ENCODE data around the gene CCNC.
A peak's percentile ranks its signal among the peaks of the same experiment; 100 is the strongest.

The CCNC gene

DNA sequence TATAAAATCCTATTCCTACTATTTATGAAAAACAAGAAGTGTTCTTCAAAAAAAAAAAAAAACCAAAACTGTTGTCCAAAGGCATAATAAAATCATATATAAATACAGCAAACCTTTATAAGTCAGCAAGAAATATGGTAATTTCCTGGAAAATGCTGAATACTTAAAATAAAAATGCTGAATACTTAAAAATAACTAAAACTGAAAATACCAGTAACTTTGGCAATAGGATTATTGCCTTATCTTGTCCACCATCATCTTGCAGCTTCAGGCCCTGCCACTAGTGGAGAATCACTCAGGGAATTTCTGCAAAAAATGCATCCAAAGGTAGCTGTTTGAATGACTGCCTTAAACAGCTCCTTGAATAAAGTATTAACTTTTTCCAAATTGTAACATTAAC, 24.5 kb downstream of the CCNC start:
- no peak for DNase-seq

DNA sequence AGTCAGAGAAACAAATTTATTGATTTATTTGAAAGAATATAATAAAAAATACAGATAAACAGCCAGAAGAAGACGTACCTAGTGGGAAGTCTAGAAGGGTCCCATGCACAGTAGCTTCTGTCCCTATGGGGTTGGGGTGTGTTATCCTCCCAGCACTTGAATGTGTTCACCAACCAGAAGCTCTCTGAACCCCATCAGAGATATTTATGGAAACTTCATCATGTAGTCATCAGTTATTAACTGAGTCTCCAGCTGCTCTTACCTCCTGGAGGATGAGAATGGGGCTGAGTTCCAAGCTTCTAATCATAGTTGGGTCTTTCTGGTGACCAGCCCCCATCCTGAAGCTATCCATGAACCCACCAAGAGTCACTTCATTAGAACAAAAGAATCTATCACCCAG, 37.8 kb downstream of the CCNC start:
- no peak for DNase-seq

DNA sequence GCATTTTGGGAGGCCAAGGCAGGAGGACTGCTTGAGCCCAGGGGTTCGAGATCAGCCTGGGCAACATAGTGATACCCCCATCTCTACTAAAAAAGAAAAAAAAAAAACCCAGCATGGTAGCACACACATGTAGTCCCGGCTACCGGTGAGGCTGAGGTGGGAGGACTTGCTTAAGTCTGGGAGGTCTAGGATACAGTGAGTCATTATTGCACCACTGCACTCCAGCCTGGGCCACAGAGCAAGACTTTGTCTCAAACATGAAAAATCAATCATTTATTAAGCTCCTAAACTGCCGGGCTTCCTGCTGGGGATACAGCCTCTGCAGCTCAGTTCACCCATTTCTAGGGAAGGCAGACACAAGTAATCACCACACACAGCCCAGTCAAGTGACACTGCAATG, 45.9 kb downstream of the CCNC start:
- DNase-seq, result no peak

DNA sequence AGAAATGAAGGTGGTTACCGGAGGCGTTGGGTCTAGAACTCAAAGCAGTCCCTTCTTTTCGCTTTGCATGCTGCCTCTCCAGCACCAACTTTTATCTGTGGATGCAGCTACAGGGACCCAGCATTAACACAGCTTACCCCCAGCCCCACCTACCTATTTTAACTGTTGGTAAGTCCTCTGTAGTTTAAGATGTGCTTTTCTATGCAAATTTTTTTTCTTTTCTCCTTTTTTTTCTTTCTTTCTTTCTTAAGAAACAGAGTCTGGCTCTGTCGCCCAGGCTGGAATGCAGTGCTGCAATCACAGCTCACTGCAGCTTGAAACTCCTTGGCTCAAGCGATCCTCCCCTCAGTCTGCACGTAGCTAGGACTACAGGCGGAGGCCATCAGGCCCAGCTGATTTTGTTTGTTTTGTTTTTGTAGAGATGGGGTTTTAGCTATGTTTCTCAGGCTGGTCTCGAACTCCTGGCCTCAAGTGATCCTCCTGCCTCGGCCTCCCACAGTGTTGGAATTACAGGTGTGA, 46.8 kb downstream of the CCNC start:
- no peak for DNase-seq

DNA sequence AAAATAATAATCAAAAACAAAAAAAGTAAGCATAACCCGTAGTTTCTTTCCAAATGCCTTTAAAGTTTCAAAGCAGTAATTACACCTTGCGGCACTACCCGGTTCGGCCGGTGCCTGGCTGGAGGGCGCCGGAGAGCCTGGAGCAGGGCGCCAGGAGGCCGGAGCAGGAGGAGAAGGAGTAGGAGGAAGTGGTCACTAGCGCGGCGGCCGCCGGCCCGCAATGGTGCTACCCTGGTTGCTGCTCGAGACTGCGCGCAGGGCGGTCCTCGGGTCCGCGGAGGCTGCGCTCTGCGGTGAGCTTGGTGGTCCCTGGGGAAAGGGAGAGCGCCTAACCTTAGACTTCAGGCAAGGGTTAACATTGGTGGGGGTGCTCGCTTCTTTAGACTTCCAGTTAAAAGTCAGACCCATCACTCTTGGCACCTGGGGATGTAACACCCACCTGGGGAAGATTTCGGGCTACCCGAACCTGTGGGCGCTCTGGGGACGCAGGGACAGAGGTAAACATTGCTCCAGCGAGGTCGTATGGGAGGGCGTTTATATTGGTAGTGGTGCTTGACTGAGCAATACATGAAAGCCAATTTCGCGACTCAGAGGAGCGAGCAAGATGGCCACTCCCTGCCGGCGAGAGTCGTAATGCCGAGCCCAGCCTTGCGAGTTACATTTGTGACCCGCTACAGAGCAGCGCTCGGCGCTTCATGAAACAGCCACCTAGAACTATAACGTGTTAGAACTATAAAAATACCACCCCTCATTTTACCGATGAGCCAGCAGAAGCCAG, 47.4 kb downstream of the CCNC start:
- DNase-seq, result peak; percentile 76

DNA sequence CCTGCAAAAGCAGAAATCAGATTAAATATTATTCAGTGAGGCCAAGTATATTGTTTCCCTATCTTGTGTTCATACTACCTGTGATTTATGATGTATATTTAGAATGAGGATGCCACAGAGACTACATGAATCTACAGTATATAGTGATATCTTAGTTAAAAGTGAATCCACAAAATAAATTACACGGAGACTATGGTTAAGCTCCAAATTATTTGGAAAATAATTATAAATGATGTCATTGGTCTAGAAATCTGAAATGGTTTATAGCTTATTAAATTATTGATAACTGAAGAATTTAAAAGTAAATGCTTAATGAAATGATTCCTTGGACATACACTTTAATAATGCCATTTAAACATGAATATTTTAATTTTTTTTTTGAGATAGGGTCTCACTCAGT, 49.0 kb downstream of the CCNC start:
- no peak for DNase-seq

DNA sequence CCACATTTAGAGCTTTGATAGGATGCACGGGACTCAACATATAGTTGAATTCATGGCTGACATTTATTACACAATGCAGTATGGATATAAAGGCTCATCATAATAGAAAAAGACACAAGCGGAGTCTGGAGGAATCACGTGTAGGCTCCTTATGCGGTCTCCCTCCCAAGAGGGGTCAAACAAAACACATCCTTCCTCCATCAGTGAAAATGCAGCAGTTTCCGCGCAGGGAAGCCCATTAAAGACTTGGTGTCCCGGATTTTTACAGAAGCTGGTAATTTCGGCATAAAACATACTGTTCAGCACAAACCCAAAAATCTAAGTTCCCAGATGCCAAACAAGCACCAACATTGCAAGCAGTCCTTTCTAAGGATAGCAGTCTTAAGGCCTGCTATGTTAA, 54.4 kb downstream of the CCNC start:
- no peak for DNase-seq

DNA sequence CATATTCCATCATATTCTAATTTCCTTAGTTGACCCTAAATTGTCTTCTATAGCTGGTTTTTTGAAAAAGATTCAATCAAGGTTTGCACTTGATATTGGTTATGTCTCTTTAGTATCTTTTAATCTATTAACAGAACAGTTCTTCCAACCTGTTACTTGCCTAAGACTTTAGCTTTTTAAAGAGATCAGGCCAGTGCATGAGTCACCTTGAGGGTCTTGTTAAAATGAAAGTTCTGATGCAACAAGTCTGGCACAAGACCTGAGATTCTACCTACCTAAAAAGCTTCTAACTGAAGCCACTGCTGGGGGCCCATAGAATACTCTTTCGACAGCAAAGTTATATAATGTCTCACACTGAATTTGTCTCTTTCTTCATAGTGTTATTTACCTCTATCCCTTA, 56.4 kb downstream of the CCNC start:
- no peak for DNase-seq

DNA sequence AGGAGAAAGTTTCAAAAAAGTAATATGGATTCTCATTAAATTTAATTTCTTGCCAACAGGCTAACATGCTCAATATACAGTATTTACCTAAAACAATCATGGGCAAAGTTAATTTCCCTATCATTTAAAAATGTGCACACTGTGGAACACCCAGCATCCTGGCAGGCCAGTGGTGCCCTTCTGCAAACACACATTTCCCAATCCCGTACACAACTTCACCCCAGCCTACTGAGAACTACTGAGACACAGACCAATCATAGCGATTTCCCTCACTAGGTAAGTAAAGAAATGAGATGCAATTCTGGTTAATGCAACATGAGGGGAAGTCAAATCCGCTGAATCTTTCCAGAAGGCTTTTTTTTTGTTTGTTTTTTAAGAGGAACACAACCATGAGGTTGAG, 60.8 kb downstream of the CCNC start:
- no peak for DNase-seq

DNA sequence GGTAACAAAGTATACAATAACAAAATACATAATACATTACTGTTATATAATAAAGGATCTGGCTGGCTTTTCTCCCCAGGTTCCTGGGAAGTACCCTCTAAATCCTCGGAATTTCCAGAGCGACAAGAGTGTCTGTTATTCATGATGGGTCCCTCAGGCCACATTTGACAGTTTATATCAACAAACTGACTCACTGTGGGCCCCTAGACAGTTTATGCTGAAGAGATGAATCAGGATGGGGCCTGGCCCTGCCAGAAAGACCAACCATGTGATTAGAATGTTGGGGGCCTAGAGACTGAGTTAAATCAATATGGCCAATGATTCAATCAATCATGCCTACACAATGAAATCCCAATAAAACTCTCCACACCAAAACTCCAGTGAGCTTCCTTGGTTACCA, 66.7 kb downstream of the CCNC start:
- no peak for DNase-seq

DNA sequence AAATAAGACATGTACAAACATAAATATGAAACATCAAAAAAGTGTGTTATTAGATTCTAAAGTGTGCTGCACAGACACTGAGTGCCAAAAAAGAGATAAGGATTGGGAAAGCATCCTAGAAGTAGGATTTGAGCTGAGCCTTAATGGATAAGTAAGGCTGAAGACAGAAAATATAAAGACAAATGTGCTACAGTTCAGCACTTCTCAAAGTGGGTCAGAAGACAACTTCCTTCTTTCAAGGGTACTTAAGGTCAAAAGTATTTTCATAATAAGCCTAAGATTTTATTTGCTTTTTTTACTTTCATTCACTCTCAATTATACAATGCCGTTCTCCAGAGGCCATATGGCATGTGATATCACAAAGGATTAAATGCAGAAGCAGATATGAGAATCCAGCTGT, 70.0 kb downstream of the CCNC start:
- DNase-seq, result no peak

DNA sequence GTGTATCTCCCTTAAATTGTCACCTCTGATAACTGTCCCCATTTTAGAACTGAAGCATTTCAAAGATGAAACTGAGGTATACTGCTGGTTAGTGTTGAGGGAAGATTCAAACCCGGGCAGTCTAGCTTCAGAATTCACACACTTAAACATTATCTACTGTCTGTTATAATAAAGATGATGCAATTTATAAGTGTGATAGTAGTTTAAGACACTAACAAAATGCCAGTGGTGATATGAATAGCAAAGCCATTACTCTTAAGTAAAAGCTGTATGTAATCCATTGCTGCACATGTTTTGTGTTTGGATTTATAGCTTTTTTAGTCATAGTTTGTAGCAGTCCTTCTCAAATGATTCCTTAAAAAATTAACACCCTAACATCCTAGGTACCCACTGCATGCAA, 73.0 kb downstream of the CCNC start:
- no peak for DNase-seq

All from activated CD4-positive, CD25-positive, alpha-beta regulatory T cell treated with anti-CD3 and anti-CD28 coated beads, Interleukin-2, amount 50 U/mL, for 72 hours (primary cell).